OCI-LY7 (cell line): Measurements from ENCODE around the gene LCP1. TPM values are rescaled to one million over a fixed set of nuclear protein-coding genes. Genes with fewer than 3 reads are reported as not detected.
A peak's percentile ranks its signal among the peaks of the same experiment; 100 is the strongest.

Source experiments
- BruUV-seq: library from RNA; stranded (reverse); fragments of 400-500 nt; replicated peaks from 2 replicates; lab custom pipeline; 2021; lab: Mats Ljungman, UMichigan
- CTCF ChIA-PET: fragments of 300-600 bp; sonication (Branson Sonifier 250); formaldehyde crosslinking; loops from one replicate; lab custom pipeline; 2022; ENCODE audit warnings: antibody characterized with exemption; ENCODE audit not compliant: unreplicated experiment; lab: Charles Lee
- POLR2A ChIA-PET: fragments of 300-600 bp; sonication (Branson Sonifier 250); formaldehyde crosslinking; loops from one replicate; lab custom pipeline; 2022; ENCODE audit warnings: antibody characterized with exemption; lab: Charles Lee
- DNase-seq: peaks from one replicate; pipeline ENCODE4 v3.0.0-alpha.2; 2015; ENCODE audit warnings: low spot score
- H2AFZ ChIP-seq: fragments of 200-600 bp; sonication (generic), shearing (Covaris generic); 2 replicates; pipeline ENCODE4 v1.6.1; 2014; ENCODE audit warnings: mild to moderate bottlenecking, antibody characterized with exemption, low read length, moderate library complexity
- H3K27ac ChIP-seq: fragments of 200-600 bp; sonication (generic); 2 replicates; pipeline ENCODE4 v1.5.1; 2014; ENCODE audit warnings: mixed run types, low read depth, mild to moderate bottlenecking, moderate library complexity, low read length, inconsistent platforms; ENCODE audit not compliant: poor library complexity, severe bottlenecking
- H3K36me3 ChIP-seq: fragments of 200-600 bp; sonication (generic); 2 replicates; pipeline ENCODE4 v1.6.1; 2014; ENCODE audit warnings: mild to moderate bottlenecking, antibody characterized with exemption, low read length, moderate library complexity, mixed read lengths; ENCODE audit not compliant: insufficient read depth
- H3K4me1 ChIP-seq: fragments of 200-600 bp; sonication (generic); 2 replicates; pipeline ENCODE4 v1.5.1; 2014; ENCODE audit warnings: mild to moderate bottlenecking, low read length; ENCODE audit not compliant: insufficient read depth, poor library complexity, severe bottlenecking
- H3K4me2 ChIP-seq: fragments of 200-600 bp; sonication (generic); 2 replicates; pipeline ENCODE4 v1.6.1; 2014; ENCODE audit warnings: mild to moderate bottlenecking, low read length
- H3K4me3 ChIP-seq: fragments of 200-600 bp; sonication (generic); 2 replicates; pipeline ENCODE4 v1.5.1; 2014; ENCODE audit warnings: mild to moderate bottlenecking, low read depth, low read length; ENCODE audit not compliant: poor library complexity, severe bottlenecking
- H3K79me2 ChIP-seq: fragments of 200-600 bp; sonication (generic); 2 replicates; pipeline ENCODE4 v1.6.1; 2016; ENCODE audit warnings: low read depth, mild to moderate bottlenecking, low read length, moderate library complexity, mixed read lengths; ENCODE audit not compliant: insufficient read depth
- H3K9me2 ChIP-seq: fragments of 200-600 bp; sonication (generic); 2 replicates; pipeline ENCODE4 v1.6.1; 2016; ENCODE audit warnings: mild to moderate bottlenecking, low read length, mixed read lengths; ENCODE audit not compliant: insufficient read depth
- H3K9me3 ChIP-seq: fragments of 200-600 bp; sonication (generic); 2 replicates; pipeline ENCODE4 v1.6.1; 2014; ENCODE audit warnings: mild to moderate bottlenecking, mixed run types, low read length, mixed read lengths
- H4K20me1 ChIP-seq: fragments of 200-600 bp; sonication (generic); 2 replicates; pipeline ENCODE4 v1.6.1; 2014; ENCODE audit warnings: mild to moderate bottlenecking, antibody characterized with exemption, low read length, moderate library complexity, mixed read lengths; ENCODE audit not compliant: insufficient read depth
- EZH2phosphoT487 ChIP-seq: fragments of 200-600 bp; sonication (generic); IDR thresholded peaks from 2 replicates; pipeline ENCODE4 v1.6.1; 2018; ENCODE audit warnings: low read depth, borderline replicate concordance, mild to moderate bottlenecking, mixed run types, antibody characterized with exemption, low read length, moderate library complexity, mixed read lengths
- intact Hi-C: fragments of 100-400 bp; cut with micrococcal nuclease; formaldehyde crosslinking; loops from one replicate; pipeline ENCODE4 v1.10.0; 2022; ENCODE audit not compliant: unreplicated experiment
- total RNA-seq, 2 experiments: library from RNA; depleted of rRNA in 1 of 2; stranded (reverse); fragments of >200 nt in 1 of 2; shearing (Covaris generic) in 1 of 2; gene quantifications; 2 replicates each; pipeline ENCODE4 v1.2.3, GENCODE V29; 2014 to 2022
- TF ChIP-seq, protein P1 (sequence below): fragments of 200-600 bp; sonication (generic); conservative IDR thresholded peaks from 2 replicates; pipeline ENCODE4 v1.5.1; 2014; ENCODE audit warnings: mild to moderate bottlenecking, antibody characterized with exemption, low read length, moderate library complexity, mixed read lengths

LCP1 gene
- total RNA-seq, 2 experiments from 2014 or later: 292 to 565 TPM

DNA sequence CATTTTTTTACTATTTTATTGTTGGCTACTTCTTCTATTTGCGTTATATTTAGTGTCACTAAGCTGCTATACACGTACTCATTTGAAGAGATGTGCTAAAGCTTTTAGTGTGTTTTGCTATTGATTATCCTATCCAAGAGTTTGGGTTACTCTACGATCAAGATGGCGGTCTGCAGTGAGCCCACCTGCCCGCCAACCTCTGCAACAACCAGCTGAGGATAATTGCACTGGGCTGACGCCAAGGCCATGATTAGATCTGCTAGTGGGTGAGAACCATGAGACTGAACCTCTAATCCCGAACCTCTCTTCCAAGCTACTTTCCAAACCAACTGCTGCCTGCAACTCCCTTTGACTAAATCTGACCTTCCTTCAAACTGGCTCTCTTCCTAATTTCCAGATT is 78.9 kb downstream of the LCP1 start:
- Histone ChIP-seq H4K20me1 (no peaks in the 10 kb centered on the region), H3K4me1 (peaks cover 16% of the 10 kb centered on the region), H3K79me2 (no peaks in the 10 kb centered on the region), H3K9me3 (no peaks in the 10 kb centered on the region), H2AFZ (no peak overlapping the region), H3K4me2 (no peak overlapping the region), H3K4me3 (no peak overlapping the region), H3K36me3 (no peaks in the 10 kb centered on the region), H3K27ac (no peak overlapping the region), H3K9me2 (no peaks in the 10 kb centered on the region)
- intact Hi-C loops: no loop called here
- CTCF ChIA-PET: interaction anchor here (0.6 kb wide), 1 partner anchor 90 kb away, joined by 3 read pairs; no protein-coding TSS in a partner anchor
- BruUV-seq: no TSS peak
- no peak for DNase-seq
- POLR2A ChIA-PET: interaction anchor here (0.6 to 1.1 kb wide), 5 partner anchors 53 to 1760 kb away, joined by 3 to 4 read pairs (median 3); no protein-coding TSS in a partner anchor
- TF ChIP-seq EZH2phosphoT487: no peak
- TF ChIP-seq, protein P1, sequence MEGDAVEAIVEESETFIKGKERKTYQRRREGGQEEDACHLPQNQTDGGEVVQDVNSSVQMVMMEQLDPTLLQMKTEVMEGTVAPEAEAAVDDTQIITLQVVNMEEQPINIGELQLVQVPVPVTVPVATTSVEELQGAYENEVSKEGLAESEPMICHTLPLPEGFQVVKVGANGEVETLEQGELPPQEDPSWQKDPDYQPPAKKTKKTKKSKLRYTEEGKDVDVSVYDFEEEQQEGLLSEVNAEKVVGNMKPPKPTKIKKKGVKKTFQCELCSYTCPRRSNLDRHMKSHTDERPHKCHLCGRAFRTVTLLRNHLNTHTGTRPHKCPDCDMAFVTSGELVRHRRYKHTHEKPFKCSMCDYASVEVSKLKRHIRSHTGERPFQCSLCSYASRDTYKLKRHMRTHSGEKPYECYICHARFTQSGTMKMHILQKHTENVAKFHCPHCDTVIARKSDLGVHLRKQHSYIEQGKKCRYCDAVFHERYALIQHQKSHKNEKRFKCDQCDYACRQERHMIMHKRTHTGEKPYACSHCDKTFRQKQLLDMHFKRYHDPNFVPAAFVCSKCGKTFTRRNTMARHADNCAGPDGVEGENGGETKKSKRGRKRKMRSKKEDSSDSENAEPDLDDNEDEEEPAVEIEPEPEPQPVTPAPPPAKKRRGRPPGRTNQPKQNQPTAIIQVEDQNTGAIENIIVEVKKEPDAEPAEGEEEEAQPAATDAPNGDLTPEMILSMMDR: no peak

DNA sequence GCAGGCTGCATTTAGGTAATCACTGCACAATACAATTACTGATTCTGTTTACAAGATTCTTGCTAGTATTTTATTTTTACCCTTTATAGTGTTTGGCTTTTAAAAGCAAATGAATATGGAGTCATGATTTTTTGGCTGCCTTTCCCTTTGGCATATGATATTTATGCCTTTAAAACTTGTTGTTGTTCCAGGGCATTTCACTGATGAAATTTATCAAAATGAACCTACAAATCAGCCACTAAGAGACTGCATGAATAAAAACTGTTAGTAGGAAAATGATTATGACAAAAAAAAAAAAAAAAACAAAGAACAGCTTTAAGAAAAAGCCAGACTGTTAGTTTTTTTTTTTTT is 79.7 kb downstream of the LCP1 start:
- Histone ChIP-seq H3K79me2 (no peaks in the 10 kb centered on the region), H3K4me1 (peaks cover 16% of the 10 kb centered on the region), H3K9me3 (no peaks in the 10 kb centered on the region), H3K4me2 (peak overlapping the region; percentile 19), H4K20me1 (no peaks in the 10 kb centered on the region), H3K4me3 (no peak overlapping the region), H3K36me3 (no peaks in the 10 kb centered on the region), H2AFZ (peak overlapping the region; percentile 62; the same call in 1 of the 2 replicates), H3K27ac (no peak overlapping the region), H3K9me2 (no peaks in the 10 kb centered on the region)
- intact Hi-C loops: no loop called here
- TF ChIP-seq, protein P1: no peak
- no peak for TF ChIP-seq EZH2phosphoT487
- ChIA-PET POLR2A (interaction anchor here (0.6 to 1.1 kb wide), 5 partner anchors 52 to 1760 kb away, joined by 3 to 4 read pairs (median 3); no protein-coding TSS in a partner anchor), CTCF (interaction anchor here (0.6 kb wide), 1 partner anchor 91 kb away, joined by 3 read pairs; no protein-coding TSS in a partner anchor)
- no peak for DNase-seq
- no TSS peak for BruUV-seq

DNA sequence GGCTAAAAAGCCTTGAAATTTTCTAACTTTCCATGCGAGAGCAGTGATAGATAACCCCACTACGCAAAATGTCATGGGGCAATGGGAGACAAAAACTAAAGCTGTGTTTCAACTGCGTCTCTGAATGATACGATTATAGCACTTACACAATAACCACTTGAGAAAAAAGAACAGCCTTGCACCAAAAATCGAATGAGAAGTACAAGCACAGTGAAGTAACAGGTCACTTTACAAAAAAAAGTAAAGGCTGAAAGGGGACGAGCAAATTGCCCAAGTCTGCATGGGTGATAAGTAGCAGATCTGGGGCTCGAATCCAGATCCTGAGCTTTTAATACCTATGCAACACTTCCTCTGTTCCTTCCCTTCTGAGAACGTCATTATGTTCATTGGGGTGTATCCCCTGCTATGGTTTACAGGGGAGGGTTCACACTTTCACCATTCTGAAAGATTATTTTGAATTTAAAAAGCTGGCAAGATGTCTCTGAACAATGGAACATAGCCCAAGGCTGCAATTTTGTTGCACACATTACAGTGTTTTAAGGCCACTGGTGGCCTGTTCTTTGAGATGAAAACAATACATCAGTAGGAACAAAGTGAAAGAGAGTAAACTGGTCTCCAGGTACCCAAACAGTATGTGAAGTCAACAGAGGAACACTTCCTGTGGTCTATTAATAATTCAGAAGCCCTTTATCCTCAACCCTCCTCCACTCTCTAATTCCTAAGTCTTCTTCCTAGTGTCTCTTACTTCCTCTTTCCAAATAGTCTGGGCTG is 80.3 kb downstream of the LCP1 start:
- BruUV-seq: no TSS peak
- POLR2A ChIA-PET: no interaction called here
- no peak overlapping the region for H3K4me3 ChIP-seq
- peak overlapping the region; percentile 19 for H3K4me2 ChIP-seq
- peaks cover 10% of the 10 kb centered on the region for H3K4me1 ChIP-seq
- intact Hi-C loops: no loop called here
- CTCF ChIA-PET: no interaction called here
- H3K79me2 ChIP-seq: no peaks in the 10 kb centered on the region
- H3K9me3 ChIP-seq: no peaks in the 10 kb centered on the region
- TF ChIP-seq, protein P1: no peak
- TF ChIP-seq EZH2phosphoT487: no peak
- H2AFZ ChIP-seq: peak overlapping the region; percentile 62; the same call in 1 of the 2 replicates
- no peaks in the 10 kb centered on the region for H3K9me2 ChIP-seq
- H4K20me1 ChIP-seq: no peaks in the 10 kb centered on the region
- no peaks in the 10 kb centered on the region for H3K36me3 ChIP-seq
- peak; percentile 5 for DNase-seq
- H3K27ac ChIP-seq: no peak overlapping the region
